Natural killer cell treated with Interleukin-12 subunit alpha and Interleukin-12 subunit beta and Interleukin-15 and Interleukin-18, amount 100 ng/mL, for 72 hours (primary cell): ENCODE data around the gene SMYD1. TPM values are rescaled to one million over a fixed set of nuclear protein-coding genes. Genes with fewer than 3 reads are reported as not detected.
"Not testable (repeated sequence)": the region's sequence is repeated elsewhere in the genome, so short reads cannot be mapped to it uniquely, and the experiment has no call there.

Experiments
- ATAC-seq, 2 donors: fragments of 150-1000 bp; cut with Tn5 transposase in 1 of 2; sonication (Bioruptor Pico), chemical (Tn5 transposase) in 1 of 2; 2 replicates each; pipeline ENCODE4 v1.10.0; 2021
- DNase-seq: peaks from one replicate; pipeline ENCODE4 v3.0.0; 2022; ENCODE audit warnings: low spot score
- H3K27ac Mint-ChIP-seq, 2 donors: 1 replicate in 1 of 2; 2 replicates in 1 of 2; pipeline ENCODE4 v1.8.0; 2022; ENCODE audit warnings: mixed read lengths in 2 of 2, mild to moderate bottlenecking in 1 of 2, moderate library complexity in 1 of 2
- H3K27me3 Mint-ChIP-seq, 2 donors: 1 replicate in 1 of 2; 2 replicates in 1 of 2; pipeline ENCODE4 v1.8.0; 2022; ENCODE audit warnings: mixed read lengths in 2 of 2
- H3K36me3 Mint-ChIP-seq: one replicate; pipeline ENCODE4 v1.8.0; 2022; ENCODE audit warnings: mixed read lengths
- H3K4me1 Mint-ChIP-seq, 2 donors: 1 replicate in 1 of 2; 2 replicates in 1 of 2; pipeline ENCODE4 v1.8.0; 2022; ENCODE audit warnings: low read depth in 2 of 2, mixed read lengths in 2 of 2, mild to moderate bottlenecking in 1 of 2
- H3K4me3 Mint-ChIP-seq: one replicate; pipeline ENCODE4 v1.8.0; 2022; ENCODE audit warnings: mixed read lengths
- H3K9me3 Mint-ChIP-seq: 2 replicates; pipeline ENCODE4 v1.8.0; 2022; ENCODE audit warnings: mixed read lengths
- total RNA-seq, 2 donors: library from RNA; stranded (reverse); gene quantifications; one replicate each; pipeline ENCODE4 v1.2.3, GENCODE V29; 2022

SMYD1 gene
- total RNA-seq, 2 donors from 2014 or later: not detected

- H3K27me3 Mint-ChIP-seq, H3K9me3 Mint-ChIP-seq, H3K27ac Mint-ChIP-seq, DNase-seq, H3K36me3 Mint-ChIP-seq, ATAC-seq, H3K4me3 Mint-ChIP-seq: not testable (repeated sequence)
- peaks cover 12 to 25% of the 10 kb centered on the region in 2 donors for H3K4me1 Mint-ChIP-seq
Observed at GRCh38 chr2:88045561-88045960, 22.1 kb upstream of the SMYD1 start.

DNA sequence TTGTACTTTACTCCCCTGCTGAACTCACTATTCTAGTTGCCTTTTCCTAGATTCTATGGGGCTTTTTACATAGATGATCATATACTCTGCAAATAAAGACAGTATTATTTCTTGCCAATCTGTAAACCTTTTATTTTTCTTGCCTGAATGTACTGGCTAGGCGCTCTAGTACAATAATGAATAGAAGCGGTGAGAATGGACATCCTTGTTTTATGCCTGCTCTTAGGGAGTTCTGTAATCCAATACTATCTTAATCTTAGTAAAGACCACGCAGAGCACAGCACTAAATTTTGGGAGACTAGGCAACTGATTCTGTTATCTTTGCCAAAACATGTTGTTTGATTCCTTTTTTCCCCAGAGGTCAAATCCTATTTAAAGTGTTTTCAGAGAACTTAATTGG, 19.1 kb upstream of the SMYD1 start:
- peaks cover 7 to 21% of the 10 kb centered on the region in 2 donors for H3K4me1 Mint-ChIP-seq
- DNase-seq (no peak), ATAC-seq (no peak)
- H3K27me3 Mint-ChIP-seq: no peaks in the 10 kb centered on the region
- peaks cover 7% of the 10 kb centered on the region for H3K36me3 Mint-ChIP-seq
- H3K4me3 Mint-ChIP-seq: no peak overlapping the region
- H3K9me3 Mint-ChIP-seq: no peaks in the 10 kb centered on the region
- H3K27ac Mint-ChIP-seq: no peak overlapping the region

GRCh38 chr2:88049622-88050021, 18.0 kb upstream of the SMYD1 start:
- H3K27ac Mint-ChIP-seq: no peak overlapping the region
- H3K27me3 Mint-ChIP-seq: no peaks in the 10 kb centered on the region
- H3K4me3 Mint-ChIP-seq: no peak overlapping the region
- peaks cover 13% of the 10 kb centered on the region for H3K36me3 Mint-ChIP-seq
- H3K4me1 Mint-ChIP-seq: peaks cover 18 to 30% of the 10 kb centered on the region in 2 donors
- H3K9me3 Mint-ChIP-seq: no peaks in the 10 kb centered on the region
- DNase-seq (no peak), ATAC-seq (no peak)

- H3K9me3 Mint-ChIP-seq: no peaks in the 10 kb centered on the region
- H3K36me3 Mint-ChIP-seq: peaks cover 20% of the 10 kb centered on the region
- no peak for DNase-seq
- H3K4me3 Mint-ChIP-seq: no peak overlapping the region
- H3K27me3 Mint-ChIP-seq: no peaks in the 10 kb centered on the region
- ATAC-seq: no peak
- H3K27ac Mint-ChIP-seq: no peak overlapping the region
- H3K4me1 Mint-ChIP-seq: peaks cover 32 to 36% of the 10 kb centered on the region in 2 donors
Observed at GRCh38 chr2:88051792-88052191, 15.8 kb upstream of the SMYD1 start.

DNA sequence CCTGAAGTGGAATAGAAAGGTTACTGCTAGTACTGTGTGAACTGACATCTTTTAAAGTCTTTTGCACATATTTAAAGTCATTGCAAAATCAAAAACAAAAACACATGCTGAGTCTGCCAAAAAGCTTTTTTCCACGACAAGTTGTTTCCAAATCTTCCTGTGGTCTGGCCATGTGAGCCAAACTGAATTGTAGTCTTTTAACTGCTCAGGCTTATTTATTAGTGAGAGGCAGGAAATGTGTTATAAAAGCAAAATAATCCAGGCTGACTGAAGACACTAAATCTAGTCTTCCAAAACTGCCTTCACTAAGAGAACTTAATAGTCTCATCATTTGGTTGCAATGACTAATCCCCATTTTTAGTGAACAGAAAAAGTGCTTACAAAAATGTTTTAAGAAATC, 14.3 kb upstream of the SMYD1 start:
- ATAC-seq (no peak), DNase-seq (no peak)
- Mint-ChIP-seq H3K9me3 (no peaks in the 10 kb centered on the region), H3K27me3 (no peaks in the 10 kb centered on the region), H3K27ac (peak overlapping the region; percentile 96 to 100), H3K4me1 (peaks cover 32 to 40% of the 10 kb centered on the region in 2 donors), H3K36me3 (peaks cover 20% of the 10 kb centered on the region), H3K4me3 (peak overlapping the region; percentile 96)

GRCh38 chr2:88053934-88054781, 13.5 kb upstream of the SMYD1 start:
- DNase-seq (no peak), ATAC-seq (no peak)
- Mint-ChIP-seq H3K4me1 (peaks cover 32 to 36% of the 10 kb centered on the region in 2 donors), H3K27me3 (no peaks in the 10 kb centered on the region), H3K27ac (peak overlapping the region; percentile 96 to 100), H3K9me3 (no peaks in the 10 kb centered on the region), H3K4me3 (peak overlapping the region; percentile 96), H3K36me3 (peaks cover 20% of the 10 kb centered on the region)

DNA sequence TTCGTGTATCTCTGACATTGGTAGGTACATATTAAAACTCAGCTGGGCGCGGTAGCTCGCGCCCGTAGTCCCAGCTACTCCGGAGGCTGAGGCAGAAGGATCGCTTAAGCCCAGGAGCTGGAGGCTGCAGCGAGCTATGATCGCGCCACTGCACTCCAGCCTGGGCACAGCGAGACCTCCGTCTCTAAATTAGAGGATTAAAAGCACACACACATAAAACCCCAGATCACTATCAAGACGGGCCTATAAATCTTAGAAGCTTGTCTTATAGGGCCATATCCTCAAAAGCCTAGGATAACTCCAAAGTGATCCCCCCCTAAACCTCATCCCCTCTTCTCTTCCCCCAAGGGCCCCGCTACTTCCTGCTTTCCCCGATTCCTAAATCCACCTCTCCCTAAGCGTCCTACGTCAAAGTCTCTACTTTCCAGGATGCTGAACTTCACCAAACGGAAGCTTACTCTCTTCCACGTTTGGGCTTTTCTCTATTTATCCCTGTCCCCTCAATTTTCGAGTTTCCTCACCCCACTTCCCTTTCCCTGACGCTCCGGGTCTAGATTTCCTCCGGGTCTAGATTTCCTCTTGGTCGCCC, 12.7 kb upstream of the SMYD1 start:
- no peaks in the 10 kb centered on the region for H3K27me3 Mint-ChIP-seq
- peak overlapping the region; percentile 96 to 100 for H3K27ac Mint-ChIP-seq
- peaks cover 32 to 36% of the 10 kb centered on the region in 2 donors for H3K4me1 Mint-ChIP-seq
- ATAC-seq: no peak
- peaks cover 20% of the 10 kb centered on the region for H3K36me3 Mint-ChIP-seq
- no peaks in the 10 kb centered on the region for H3K9me3 Mint-ChIP-seq
- no peak for DNase-seq
- peak overlapping the region; percentile 96 for H3K4me3 Mint-ChIP-seq

DNA sequence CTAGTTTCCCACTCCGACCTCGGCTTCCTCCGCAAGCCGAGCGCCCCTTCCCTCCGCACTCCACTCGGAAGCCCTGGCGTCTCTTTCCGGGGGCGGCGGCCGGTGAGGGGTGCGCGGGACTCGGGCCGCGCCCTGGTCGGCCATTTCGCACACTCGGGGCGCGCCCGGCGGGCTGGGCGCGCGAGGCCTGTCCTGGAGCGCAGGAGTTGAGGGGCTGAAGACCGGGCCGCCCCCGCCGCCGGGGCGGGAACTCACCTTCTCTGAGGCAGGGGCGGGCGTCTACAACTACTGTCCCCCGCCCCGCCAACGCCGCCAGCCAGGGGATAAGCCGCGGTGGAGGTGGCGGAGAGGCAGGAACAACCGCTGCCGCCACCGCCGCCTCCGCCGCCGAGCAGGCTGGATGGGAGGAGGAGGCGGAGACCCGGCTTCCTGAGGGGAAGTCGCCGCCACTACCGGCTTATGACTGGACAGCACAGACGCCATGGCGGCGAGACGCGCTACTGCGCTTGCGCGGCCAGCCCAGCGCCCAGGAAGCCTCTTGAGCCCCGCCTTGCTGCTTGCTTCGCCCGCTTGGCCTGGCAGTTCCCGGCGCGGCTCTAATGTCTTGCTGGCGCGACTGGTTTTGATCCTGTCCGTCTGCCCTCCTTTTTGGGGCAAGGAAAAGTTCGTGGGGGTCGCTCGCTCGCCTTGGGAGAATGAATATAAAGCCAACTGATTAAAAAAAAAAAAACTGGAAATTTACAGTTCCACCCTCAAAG, 12.1 kb upstream of the SMYD1 start, which contains the start of gene KRCC1:
KRCC1 (minus strand) TSS at position 413 of the 758 bp plus-strand sequence. CDS start 27,220 bp downstream, outside the sequence.
- H3K27ac Mint-ChIP-seq: peak within 1 kb of the TSS; percentile 96 to 100
- H3K27me3 Mint-ChIP-seq: no peaks in the 10 kb centered on the region
- DNase-seq (peak; percentile 97), ATAC-seq (peak; percentile 98 to 99)
- peaks cover 20% of the 10 kb centered on the region for H3K36me3 Mint-ChIP-seq
- peaks cover 36 to 40% of the 10 kb centered on the region in 2 donors for H3K4me1 Mint-ChIP-seq
- H3K4me3 Mint-ChIP-seq: peak within 1 kb of the TSS; percentile 96
- no peaks in the 10 kb centered on the region for H3K9me3 Mint-ChIP-seq

- no peaks in the 10 kb centered on the region for H3K9me3 Mint-ChIP-seq
- ATAC-seq: no peak
- DNase-seq: no peak
- peaks cover 42 to 45% of the 10 kb centered on the region in 2 donors for H3K4me1 Mint-ChIP-seq
- H3K4me3 Mint-ChIP-seq: no peak overlapping the region
- peaks cover 20% of the 10 kb centered on the region for H3K36me3 Mint-ChIP-seq
- no peaks in the 10 kb centered on the region for H3K27me3 Mint-ChIP-seq
- H3K27ac Mint-ChIP-seq: peak overlapping the region; percentile 96 to 100
Observed at GRCh38 chr2:88057437-88057844, 10.2 kb upstream of the SMYD1 start.

- H3K9me3 Mint-ChIP-seq: no peaks in the 10 kb centered on the region
- no peak overlapping the region for H3K4me3 Mint-ChIP-seq
- peaks cover 38 to 41% of the 10 kb centered on the region in 2 donors for H3K4me1 Mint-ChIP-seq
- H3K27me3 Mint-ChIP-seq: no peaks in the 10 kb centered on the region
- no peak for ATAC-seq
- peaks cover 16% of the 10 kb centered on the region for H3K36me3 Mint-ChIP-seq
- H3K27ac Mint-ChIP-seq: peak overlapping the region; percentile 96 to 100
- no peak for DNase-seq
Observed at GRCh38 chr2:88058191-88058590, 9.4 kb upstream of the SMYD1 start.

- H3K27ac Mint-ChIP-seq: no peak overlapping the region
- H3K9me3 Mint-ChIP-seq: no peaks in the 10 kb centered on the region
Observed at GRCh38 chr2:88059979-88060906, 7.4 kb upstream of the SMYD1 start.

DNA sequence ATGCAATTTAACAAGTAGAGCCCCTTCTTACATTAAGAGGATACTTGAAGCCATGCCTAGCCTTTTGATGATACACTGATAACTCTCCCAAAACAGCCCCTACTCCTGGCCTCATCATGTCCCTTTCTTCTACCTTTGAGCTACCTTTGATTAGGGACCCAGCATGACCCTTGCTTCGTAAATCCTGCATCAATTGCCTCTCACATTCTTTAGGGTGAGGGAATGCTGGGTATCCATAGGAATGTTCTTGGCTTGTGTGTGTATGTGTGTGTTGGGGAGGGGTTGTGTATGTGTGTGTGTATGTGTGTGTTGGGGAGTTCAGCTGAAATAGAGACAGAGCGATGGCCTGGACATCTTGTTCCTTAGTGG, 6.7 kb upstream of the SMYD1 start:
- Mint-ChIP-seq H3K36me3 (no peaks in the 10 kb centered on the region), H3K9me3 (no peaks in the 10 kb centered on the region)

More at GRCh38 chr2:88059979-88060906, 7.4 kb upstream of the SMYD1 start:
- H3K36me3 Mint-ChIP-seq: peaks cover under 1% of the 10 kb centered on the region
- DNase-seq (no peak), ATAC-seq (peak in 1 of 2 donors; percentile 7)
- no peak overlapping the region for H3K4me3 Mint-ChIP-seq
- peaks cover 19 to 22% of the 10 kb centered on the region in 2 donors for H3K4me1 Mint-ChIP-seq
- H3K27me3 Mint-ChIP-seq: no peaks in the 10 kb centered on the region

GRCh38 chr2:88061295-88061694, 6.3 kb upstream of the SMYD1 start:
- Mint-ChIP-seq H3K36me3 (no peaks in the 10 kb centered on the region), H3K27ac (no peak overlapping the region), H3K4me1 (peaks cover 12 to 16% of the 10 kb centered on the region in 2 donors), H3K9me3 (no peaks in the 10 kb centered on the region), H3K27me3 (peaks cover 0 to 2% of the 10 kb centered on the region in 2 donors), H3K4me3 (no peak overlapping the region)
- DNase-seq: no peak
- no peak for ATAC-seq

More for the DNA sequence above, 6.7 kb upstream of the SMYD1 start:
- H3K27me3 Mint-ChIP-seq: peaks cover 0 to 2% of the 10 kb centered on the region in 2 donors
- peaks cover 16 to 20% of the 10 kb centered on the region in 2 donors for H3K4me1 Mint-ChIP-seq
- DNase-seq (no peak), ATAC-seq (peak in 1 of 2 donors; percentile 25)
- H3K4me3 Mint-ChIP-seq: no peak overlapping the region
- no peak overlapping the region for H3K27ac Mint-ChIP-seq
